HAP-1 (cell line): ENCODE data around the gene PPP1R13B.

Source experiments
- DNase-seq, 2 experiments: peaks; one replicate each; pipeline ENCODE4 v3.0.0-alpha.2; 2016 to 2020; ENCODE audit warnings: low spot score in 2 of 2
- H3K27me3 ChIP-seq: fragments of 250-450 bp; sonication (Bioruptor Pico); 2 replicates; pipeline ENCODE4 v1.5.1; 2020; ENCODE audit warnings: low read depth, mild to moderate bottlenecking, moderate library complexity
- H3K36me3 ChIP-seq: fragments of 250-450 bp; sonication (Bioruptor Pico); replicated peaks from 2 replicates; pipeline ENCODE4 v1.5.1; 2020; ENCODE audit warnings: mild to moderate bottlenecking
- H3K4me1 ChIP-seq: fragments of 250-450 bp; sonication (Bioruptor Pico); 2 replicates; pipeline ENCODE4 v1.5.1; 2020; ENCODE audit warnings: mild to moderate bottlenecking
- H3K4me3 ChIP-seq: fragments of 250-450 bp; sonication (Bioruptor Pico); 2 replicates; pipeline ENCODE4 v1.5.1; 2020; ENCODE audit warnings: mild to moderate bottlenecking, moderate library complexity
- H3K9me3 ChIP-seq: fragments of 250-450 bp; sonication (Bioruptor Pico); 2 replicates; pipeline ENCODE4 v1.5.1; 2020; ENCODE audit warnings: mild to moderate bottlenecking, moderate library complexity
- in situ Hi-C: fragments of 300-500 bp; cut with MboI; formaldehyde crosslinking; loops from 3 replicates; pipeline ENCODE4 v1.14.3; 2020; ENCODE audit warnings: low sequenced_read_pairs, inconsistent platforms, mixed read lengths

PPP1R13B gene

GRCh38 chr14:103688906-103689902, 158.2 kb downstream of the PPP1R13B start:
- Histone ChIP-seq H3K36me3 (peaks cover 56% of the 10 kb centered on the region), H3K27me3 (no peaks in the 10 kb centered on the region), H3K4me1 (no peaks in the 10 kb centered on the region), H3K4me3 (no peak overlapping the region), H3K9me3 (no peaks in the 10 kb centered on the region)
- no peak for DNase-seq
- in situ Hi-C loops = loop anchor here (10.0 kb wide), 1 partner anchor 114 kb away; no protein-coding TSS in a partner anchor

GRCh38 chr14:103688441-103688840, 158.9 kb downstream of the PPP1R13B start:
- no peak for DNase-seq
- H3K36me3 ChIP-seq = peaks cover 56% of the 10 kb centered on the region

GRCh38 chr14:103687712-103688111, 159.7 kb downstream of the PPP1R13B start:
- in situ Hi-C loops = loop anchor here (10.0 kb wide), 1 partner anchor 113 kb away; no protein-coding TSS in a partner anchor
- peaks cover 54% of the 10 kb centered on the region for H3K36me3 ChIP-seq
- H3K27me3 ChIP-seq = no peaks in the 10 kb centered on the region
- no peak overlapping the region for H3K4me3 ChIP-seq
- DNase-seq = no peak
- no peaks in the 10 kb centered on the region for H3K4me1 ChIP-seq
- no peaks in the 10 kb centered on the region for H3K9me3 ChIP-seq

More at GRCh38 chr14:103688441-103688840, 158.9 kb downstream of the PPP1R13B start:
- no peaks in the 10 kb centered on the region for H3K9me3 ChIP-seq
- no peaks in the 10 kb centered on the region for H3K27me3 ChIP-seq
- no peak overlapping the region for H3K4me3 ChIP-seq
- in situ Hi-C loops = loop anchor here (10.0 kb wide), 1 partner anchor 114 kb away; no protein-coding TSS in a partner anchor
- no peaks in the 10 kb centered on the region for H3K4me1 ChIP-seq

GRCh38 chr14:103686831-103687485, 160.4 kb downstream of the PPP1R13B start:
- no peaks in the 10 kb centered on the region for H3K9me3 ChIP-seq
- H3K27me3 ChIP-seq = no peaks in the 10 kb centered on the region
- no peak overlapping the region for H3K4me3 ChIP-seq
- peaks cover 52% of the 10 kb centered on the region for H3K36me3 ChIP-seq
- H3K4me1 ChIP-seq = no peaks in the 10 kb centered on the region
- in situ Hi-C loops = loop anchor here (10.0 kb wide), 1 partner anchor 112 kb away; no protein-coding TSS in a partner anchor
- no peak for DNase-seq

GRCh38 chr14:103685276-103686211, 161.8 kb downstream of the PPP1R13B start:
- Histone ChIP-seq H3K27me3 (no peaks in the 10 kb centered on the region), H3K4me1 (no peaks in the 10 kb centered on the region), H3K9me3 (no peaks in the 10 kb centered on the region), H3K36me3 (peaks cover 65% of the 10 kb centered on the region), H3K4me3 (no peak overlapping the region)
- in situ Hi-C loops = loop anchor here (10.0 kb wide), 1 partner anchor 111 kb away; no protein-coding TSS in a partner anchor
- no peak for DNase-seq

GRCh38 chr14:103684871-103685270, 162.5 kb downstream of the PPP1R13B start:
- no peaks in the 10 kb centered on the region for H3K4me1 ChIP-seq
- no peaks in the 10 kb centered on the region for H3K27me3 ChIP-seq
- peaks cover 72% of the 10 kb centered on the region for H3K36me3 ChIP-seq
- in situ Hi-C loops = loop anchor here (10.0 kb wide), 1 partner anchor 110 kb away; no protein-coding TSS in a partner anchor
- no peak overlapping the region for H3K4me3 ChIP-seq
- no peaks in the 10 kb centered on the region for H3K9me3 ChIP-seq
- DNase-seq = no peak

GRCh38 chr14:103684471-103684870, 162.9 kb downstream of the PPP1R13B start:
- H3K4me1 ChIP-seq = no peaks in the 10 kb centered on the region
- H3K4me3 ChIP-seq = no peak overlapping the region
- no peaks in the 10 kb centered on the region for H3K9me3 ChIP-seq
- no peak for DNase-seq
- H3K36me3 ChIP-seq = peaks cover 76% of the 10 kb centered on the region
- in situ Hi-C loops = loop anchor here (10.0 kb wide), 1 partner anchor 110 kb away; no protein-coding TSS in a partner anchor
- no peaks in the 10 kb centered on the region for H3K27me3 ChIP-seq
